ENCODE results near the gene PRELID3B.

The PRELID3B gene

GRCh38 chr20:59042151-59042795 is at the start of gene PRELID3B:
TSS of gene PRELID3B (minus strand) at chr20:59042786. CDS start at chr20:59042730, 56 bp downstream.
- DNase-seq (ENCODE audit: low read depth in 3 of 3): no peak

GRCh38 chr20:59087829-59088433 is 45.3 kb upstream of the PRELID3B start:
- DNase-seq (ENCODE audit: low read depth in 3 of 3): peak; percentile 64 to 78 (median 71)

DNA sequence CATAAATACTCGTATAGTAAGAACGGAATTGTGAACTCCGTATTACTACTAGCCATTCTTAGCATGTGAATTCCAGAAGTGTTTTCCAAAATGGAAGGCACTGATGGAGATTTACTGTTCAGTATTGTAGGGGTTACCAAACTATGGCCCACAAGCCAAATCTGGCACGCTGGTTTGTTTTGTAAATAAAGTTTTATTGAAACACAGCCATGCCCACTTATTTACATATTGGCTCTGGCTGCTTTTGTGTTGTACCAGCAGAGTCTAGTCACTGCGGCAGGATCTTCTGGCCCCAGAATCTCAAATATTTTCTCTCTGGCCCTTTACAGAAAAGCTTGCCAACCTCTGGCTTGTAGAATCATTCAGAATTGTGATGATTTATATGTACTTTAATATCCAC is 44.3 kb upstream of the PRELID3B start:
- no peak for DNase-seq (ENCODE audit: low read depth in 3 of 3)

- DNase-seq (ENCODE audit: low read depth in 3 of 3): no peak
Observed at GRCh38 chr20:59084041-59084850, 41.7 kb upstream of the PRELID3B start.

GRCh38 chr20:59082981-59083380 is 40.4 kb upstream of the PRELID3B start:
- no peak for DNase-seq (ENCODE audit: low read depth in 3 of 3)

- DNase-seq (ENCODE audit: low read depth in 3 of 3): no peak
Observed at GRCh38 chr20:59082077-59082740, 39.6 kb upstream of the PRELID3B start.

- no peak for DNase-seq (ENCODE audit: low read depth in 3 of 3)
Observed at GRCh38 chr20:59081036-59081435, 38.5 kb upstream of the PRELID3B start.

DNA sequence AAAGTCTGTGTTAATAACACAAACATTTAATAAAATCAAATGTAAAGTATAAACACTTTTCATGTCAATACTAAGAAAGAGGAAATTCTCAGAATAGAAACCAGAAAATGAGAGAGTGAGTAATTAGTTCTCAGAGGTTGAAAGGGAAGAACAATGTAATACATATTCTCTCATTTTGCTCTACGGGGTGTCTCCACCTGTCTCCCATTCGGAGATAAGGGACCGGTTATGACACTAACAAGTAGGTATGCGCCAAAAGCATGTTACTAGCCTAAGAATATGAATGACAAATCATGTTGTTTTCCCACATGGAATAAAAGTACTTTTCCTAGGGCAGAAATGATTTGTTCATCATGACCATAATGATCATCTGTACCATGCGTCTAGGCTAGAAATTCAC is 35.6 kb upstream of the PRELID3B start:
- DNase-seq (ENCODE audit: low read depth in 3 of 3): no peak

DNA sequence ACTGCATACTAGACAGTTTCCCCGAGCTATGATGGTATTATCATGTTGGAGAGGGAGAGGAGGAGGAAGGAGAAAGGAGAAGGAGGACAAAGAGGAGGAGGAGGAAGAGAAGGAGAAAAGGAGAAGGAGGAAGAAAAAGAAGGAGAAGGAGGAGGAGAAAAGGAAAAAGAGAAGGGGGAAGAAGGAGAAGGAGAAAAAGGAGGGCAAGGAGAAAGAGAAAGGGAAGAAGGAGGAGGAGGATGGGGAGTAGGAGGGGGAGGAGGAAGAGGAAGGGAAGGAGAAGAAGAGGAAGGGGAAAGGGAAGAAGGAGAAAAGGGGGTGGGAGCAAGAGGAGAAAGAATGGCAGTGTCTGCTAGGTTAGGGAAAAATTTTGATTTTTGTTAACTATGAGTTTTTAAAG is 35.1 kb upstream of the PRELID3B start:
- no peak for DNase-seq (ENCODE audit: low read depth in 3 of 3)

GRCh38 chr20:59075934-59076508 is 33.4 kb upstream of the PRELID3B start:
- no peak for DNase-seq (ENCODE audit: low read depth in 3 of 3)

GRCh38 chr20:59074456-59074855 is 31.9 kb upstream of the PRELID3B start:
- no peak for DNase-seq (ENCODE audit: low read depth in 3 of 3)

GRCh38 chr20:59073582-59073981 is 31.0 kb upstream of the PRELID3B start:
- DNase-seq (ENCODE audit: low read depth in 3 of 3): no peak

GRCh38 chr20:59071216-59071615 is 28.6 kb upstream of the PRELID3B start:
- no peak for DNase-seq (ENCODE audit: low read depth in 3 of 3)

- DNase-seq (ENCODE audit: low read depth in 3 of 3): no peak
Observed at GRCh38 chr20:59069026-59069425, 26.4 kb upstream of the PRELID3B start.

- DNase-seq (ENCODE audit: low read depth in 3 of 3): no peak
Observed at GRCh38 chr20:59068534-59068933, 25.9 kb upstream of the PRELID3B start.

GRCh38 chr20:59064214-59064722 is 21.7 kb upstream of the PRELID3B start:
- DNase-seq (ENCODE audit: low read depth in 3 of 3): no peak

DNA sequence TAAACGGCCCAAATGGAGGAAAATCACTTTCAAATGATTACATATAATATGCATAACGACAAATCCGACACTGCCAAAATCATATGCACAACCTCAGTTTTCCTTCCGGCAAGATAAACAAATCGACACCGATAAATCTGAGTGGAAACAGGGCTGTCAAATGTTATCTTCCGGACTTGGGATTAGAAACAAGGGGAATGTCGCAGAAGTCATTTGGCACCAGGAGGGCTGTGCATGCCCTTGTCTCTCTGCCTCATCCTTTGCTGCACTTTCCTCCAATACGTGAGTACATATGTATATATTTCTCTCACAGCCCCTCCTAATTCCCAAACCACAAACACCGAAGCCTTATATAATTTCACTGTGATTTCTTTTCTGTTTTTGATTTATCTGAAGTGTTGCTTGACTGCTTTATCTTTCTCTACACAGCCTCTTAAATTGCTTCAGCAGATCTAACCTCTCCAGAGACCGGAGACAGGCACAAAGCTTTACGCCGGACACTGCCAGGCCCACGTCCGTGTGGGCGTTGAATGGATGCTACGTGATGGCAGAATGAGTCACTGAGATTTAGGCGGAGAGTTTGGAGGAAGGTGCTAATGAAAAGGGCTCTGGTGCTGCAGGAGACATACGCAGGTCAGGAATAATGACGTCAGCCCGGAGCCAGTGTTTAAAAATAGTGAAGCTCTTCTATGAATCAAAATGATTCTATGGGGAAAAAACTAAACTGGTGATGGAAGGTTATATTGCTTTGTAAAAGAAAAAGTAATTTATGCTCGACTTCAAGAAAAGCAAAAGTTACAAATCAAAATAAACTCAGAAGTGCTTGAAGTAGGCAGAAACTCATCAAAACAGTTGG is 21.0 kb upstream of the PRELID3B start:
- DNase-seq (ENCODE audit: low read depth in 3 of 3): no peak

DNA sequence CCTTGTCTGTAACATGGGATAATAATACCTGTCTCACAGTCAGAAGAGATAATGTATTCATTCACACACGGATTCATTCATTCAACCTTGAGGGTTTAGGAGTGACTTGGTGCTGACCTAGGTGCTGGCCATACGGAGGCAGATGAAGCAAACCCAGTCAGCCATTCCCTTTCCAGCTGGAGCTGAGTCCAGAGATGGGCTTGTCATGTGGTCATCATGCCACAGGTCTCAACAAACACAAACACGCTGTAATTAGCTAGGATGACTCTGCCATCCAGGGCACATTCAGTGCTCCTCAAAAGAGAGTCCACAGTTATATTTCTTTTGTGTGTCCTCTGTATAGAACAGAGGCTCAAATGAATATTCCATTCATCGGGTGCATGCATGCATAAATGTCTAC is 19.5 kb upstream of the PRELID3B start:
- no peak for DNase-seq (ENCODE audit: low read depth in 3 of 3)

GRCh38 chr20:59055302-59055701 is 12.7 kb upstream of the PRELID3B start:
- no peak for DNase-seq (ENCODE audit: low read depth in 3 of 3)

DNA sequence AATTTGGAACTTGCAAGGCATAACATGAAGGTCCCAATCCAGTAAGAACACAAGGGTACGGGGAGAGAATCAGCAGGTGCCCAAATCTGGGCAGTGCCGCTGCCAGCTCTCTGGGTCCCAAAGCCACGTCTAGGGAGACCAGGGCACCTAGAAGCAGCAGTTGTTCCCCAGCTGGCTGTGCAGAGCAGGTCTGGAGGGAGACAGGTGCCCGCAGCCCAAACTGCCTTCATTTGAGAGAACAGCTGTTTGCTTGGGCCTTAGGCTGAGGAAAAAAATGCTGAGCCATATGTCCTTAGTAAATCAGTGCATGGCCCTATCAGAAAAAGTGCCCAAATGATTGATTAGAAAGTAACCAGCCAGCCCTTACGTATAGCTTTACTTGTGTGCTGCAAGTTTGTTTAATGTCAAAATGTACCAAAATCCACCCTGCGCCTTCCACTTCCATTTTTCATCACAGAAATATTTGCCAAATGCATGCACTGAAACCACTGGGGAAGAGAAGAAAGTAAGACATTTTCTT is 9.1 kb upstream of the PRELID3B start:
- DNase-seq (ENCODE audit: low read depth in 3 of 3): no peak

- DNase-seq (ENCODE audit: low read depth in 3 of 3): no peak
Observed at GRCh38 chr20:59050437-59050836, 7.9 kb upstream of the PRELID3B start.
